ENCODE results near the gene MMRN2. TPM values are rescaled to one million over a fixed set of nuclear protein-coding genes. Genes with fewer than 3 reads are reported as not detected.

MMRN2 gene
- total RNA-seq, 1 experiment from 2014 or later = 1.4 TPM

DNA sequence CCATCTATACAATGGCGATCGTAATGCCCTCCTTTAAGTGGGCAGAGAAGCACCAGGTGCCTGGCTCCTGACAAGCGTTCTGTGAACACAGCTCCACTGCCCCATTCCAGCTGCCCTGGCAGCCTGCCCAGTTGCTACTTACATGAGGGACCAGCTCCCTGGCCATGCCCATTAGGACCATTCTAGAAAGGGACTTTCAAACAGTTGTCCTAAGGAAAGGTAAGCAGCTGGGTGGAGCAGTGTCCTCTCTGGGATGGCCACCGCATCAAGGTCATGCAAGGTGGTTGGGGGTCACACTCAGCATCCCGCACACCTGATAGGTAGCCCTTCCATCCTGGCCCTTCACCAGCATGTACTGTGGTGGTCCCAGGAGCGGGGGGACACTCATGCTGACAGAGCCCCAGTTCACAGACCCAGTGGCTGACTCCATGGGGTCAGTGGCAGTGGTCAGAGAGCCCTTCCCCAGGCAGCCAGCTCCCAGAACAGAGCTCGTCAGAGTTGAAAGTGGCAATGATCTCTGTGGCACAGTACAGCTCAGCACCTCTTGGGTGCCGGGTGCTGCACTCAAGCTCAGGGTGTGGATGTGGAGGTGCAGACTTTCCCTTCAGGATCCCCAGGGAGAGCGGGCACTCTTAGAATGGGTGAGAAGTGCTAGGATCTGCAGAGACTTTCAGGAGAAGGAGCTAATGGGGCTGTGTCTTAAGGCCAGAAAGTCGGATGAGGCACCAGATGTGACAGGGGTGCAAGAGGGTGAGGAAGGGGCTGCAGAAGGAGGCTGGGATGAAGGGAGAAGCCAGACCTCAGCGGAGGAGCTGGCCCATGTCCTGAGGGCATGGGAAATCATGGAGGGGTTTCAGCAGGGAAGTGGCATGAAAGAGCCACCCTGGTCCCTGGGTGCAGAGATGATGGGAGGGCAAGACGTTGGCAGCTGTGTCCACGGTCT, 10.9 kb downstream of the MMRN2 start:
- POLR2A ChIA-PET = interaction anchor here (0.5 to 1.6 kb wide), 2 partner anchors 22 to 133 kb away, joined by 3 read pairs; partner anchors contain the start of gene ADIRF
- CTCF ChIA-PET = interaction anchor here (0.6 to 1.5 kb wide), 6 partner anchors 13 to 587 kb away, joined by 3 to 5 read pairs (median 4); no protein-coding TSS in a partner anchor
- no peak for DNase-seq (ENCODE audit: unreplicated experiment)
- TF ChIP-seq, protein P1, sequence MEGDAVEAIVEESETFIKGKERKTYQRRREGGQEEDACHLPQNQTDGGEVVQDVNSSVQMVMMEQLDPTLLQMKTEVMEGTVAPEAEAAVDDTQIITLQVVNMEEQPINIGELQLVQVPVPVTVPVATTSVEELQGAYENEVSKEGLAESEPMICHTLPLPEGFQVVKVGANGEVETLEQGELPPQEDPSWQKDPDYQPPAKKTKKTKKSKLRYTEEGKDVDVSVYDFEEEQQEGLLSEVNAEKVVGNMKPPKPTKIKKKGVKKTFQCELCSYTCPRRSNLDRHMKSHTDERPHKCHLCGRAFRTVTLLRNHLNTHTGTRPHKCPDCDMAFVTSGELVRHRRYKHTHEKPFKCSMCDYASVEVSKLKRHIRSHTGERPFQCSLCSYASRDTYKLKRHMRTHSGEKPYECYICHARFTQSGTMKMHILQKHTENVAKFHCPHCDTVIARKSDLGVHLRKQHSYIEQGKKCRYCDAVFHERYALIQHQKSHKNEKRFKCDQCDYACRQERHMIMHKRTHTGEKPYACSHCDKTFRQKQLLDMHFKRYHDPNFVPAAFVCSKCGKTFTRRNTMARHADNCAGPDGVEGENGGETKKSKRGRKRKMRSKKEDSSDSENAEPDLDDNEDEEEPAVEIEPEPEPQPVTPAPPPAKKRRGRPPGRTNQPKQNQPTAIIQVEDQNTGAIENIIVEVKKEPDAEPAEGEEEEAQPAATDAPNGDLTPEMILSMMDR (IDR thresholded peaks at IDR 0.05; ENCODE audit: unreplicated experiment) = no peak
- H3K9me3 Mint-ChIP-seq (ENCODE audit: unreplicated experiment) = no peaks in the 10 kb centered on the region
- intact Hi-C loops (cut with micrococcal nuclease) = no loop called here
- H3K4me1 Mint-ChIP-seq (ENCODE audit: insufficient read depth, unreplicated experiment) = no peaks in the 10 kb centered on the region
- no peak overlapping the region for H3K27ac Mint-ChIP-seq (ENCODE audit: low read depth, unreplicated experiment)
- BruUV-seq (replicated peaks) = no TSS peak
- no peaks in the 10 kb centered on the region for H3K27me3 Mint-ChIP-seq (ENCODE audit: insufficient read depth, unreplicated experiment)
- H3K36me3 Mint-ChIP-seq (ENCODE audit: insufficient read depth, unreplicated experiment) = no peaks in the 10 kb centered on the region
- no peak overlapping the region for H3K4me3 Mint-ChIP-seq (ENCODE audit: unreplicated experiment)

DNA sequence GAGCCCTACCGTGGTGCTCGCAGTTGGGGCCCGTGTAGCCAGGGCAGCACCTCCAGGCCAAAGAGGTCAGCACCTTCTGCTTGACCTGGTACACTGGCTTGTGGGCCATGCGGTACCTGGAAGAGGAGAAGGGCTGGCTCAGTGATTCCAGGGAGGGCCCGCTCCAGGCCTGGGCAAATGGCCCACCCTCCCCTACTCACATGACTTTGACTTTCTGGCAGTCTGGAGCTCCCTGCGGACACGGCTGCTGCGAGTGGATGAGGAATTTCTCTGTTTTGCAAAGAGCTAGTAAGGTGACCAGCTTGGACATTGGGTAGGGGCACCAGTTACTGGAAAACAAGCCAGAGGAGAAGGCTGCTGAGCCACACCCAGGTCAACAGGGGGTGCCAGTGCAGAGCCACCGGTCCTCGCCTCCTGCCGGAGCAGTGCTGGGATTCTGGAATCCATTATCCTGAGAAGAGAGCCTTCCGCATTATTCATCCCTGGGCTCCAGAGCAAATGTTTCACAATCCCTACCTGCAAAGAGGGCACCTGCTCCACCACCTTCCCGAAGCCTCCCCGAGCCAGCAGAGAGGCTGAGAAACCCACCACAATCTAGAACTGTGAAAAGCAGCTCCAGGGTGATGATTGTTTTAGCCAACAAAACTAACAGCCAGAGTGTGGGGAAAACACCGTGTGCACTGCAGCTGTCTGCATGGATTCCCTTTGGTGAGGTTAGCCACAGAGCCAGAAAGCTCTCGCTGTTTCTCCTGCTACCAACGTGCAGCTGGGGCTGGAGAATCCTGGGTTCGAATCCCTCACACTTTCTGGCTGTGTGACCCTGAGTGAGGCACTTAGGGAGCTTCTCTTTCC, 11.8 kb downstream of the MMRN2 start:
- Mint-ChIP-seq H3K4me1 (ENCODE audit: insufficient read depth, unreplicated experiment) (no peaks in the 10 kb centered on the region), H3K9me3 (ENCODE audit: unreplicated experiment) (no peaks in the 10 kb centered on the region), H3K4me3 (ENCODE audit: unreplicated experiment) (no peak overlapping the region), H3K36me3 (ENCODE audit: insufficient read depth, unreplicated experiment) (no peaks in the 10 kb centered on the region), H3K27ac (ENCODE audit: low read depth, unreplicated experiment) (no peak overlapping the region), H3K27me3 (ENCODE audit: insufficient read depth, unreplicated experiment) (no peaks in the 10 kb centered on the region)
- DNase-seq (ENCODE audit: unreplicated experiment) = peak; percentile 78
- BruUV-seq (replicated peaks) = no TSS peak
- POLR2A ChIA-PET = interaction anchor here (0.5 to 1.0 kb wide), 3 partner anchors 21 to 134 kb away, joined by 3 read pairs; no protein-coding TSS in a partner anchor
- intact Hi-C loops (cut with micrococcal nuclease) = no loop called here
- TF ChIP-seq, protein P1 (IDR thresholded peaks at IDR 0.05; ENCODE audit: unreplicated experiment) = no peak
- CTCF ChIA-PET = interaction anchor here (0.9 to 1.5 kb wide), 4 partner anchors 14 to 159 kb away, joined by 3 to 5 read pairs (median 4); no protein-coding TSS in a partner anchor

DNA sequence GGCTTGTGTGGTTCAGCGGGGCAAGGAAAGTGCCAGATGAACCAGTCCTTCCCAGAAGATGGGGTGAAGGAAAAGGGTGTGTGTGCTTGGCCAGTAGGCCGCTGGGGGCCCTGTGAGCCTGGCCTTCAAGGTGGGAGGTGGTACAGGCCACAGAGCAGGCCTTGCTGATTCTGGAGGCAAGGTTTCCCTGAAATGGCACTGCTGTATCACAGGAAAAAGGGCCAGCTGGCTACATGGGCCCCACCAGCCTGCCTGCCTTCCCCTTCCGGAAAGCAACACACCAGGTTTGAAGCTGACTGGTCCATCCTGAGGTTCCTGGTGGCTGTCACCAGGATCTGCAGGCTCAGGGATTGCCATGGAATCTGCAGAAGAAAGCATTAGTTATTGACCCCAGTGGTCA, 12.5 kb downstream of the MMRN2 start:
- CTCF ChIA-PET = no interaction called here

More for the DNA sequence above, 12.5 kb downstream of the MMRN2 start:
- TF ChIP-seq, protein P1 (IDR thresholded peaks at IDR 0.05; ENCODE audit: unreplicated experiment) = no peak
- intact Hi-C loops (cut with micrococcal nuclease) = no loop called here
- Mint-ChIP-seq H3K27ac (ENCODE audit: low read depth, unreplicated experiment) (no peak overlapping the region), H3K27me3 (ENCODE audit: insufficient read depth, unreplicated experiment) (no peaks in the 10 kb centered on the region), H3K9me3 (ENCODE audit: unreplicated experiment) (no peaks in the 10 kb centered on the region), H3K4me1 (ENCODE audit: insufficient read depth, unreplicated experiment) (no peaks in the 10 kb centered on the region), H3K4me3 (ENCODE audit: unreplicated experiment) (no peak overlapping the region), H3K36me3 (ENCODE audit: insufficient read depth, unreplicated experiment) (no peaks in the 10 kb centered on the region)
- no peak for DNase-seq (ENCODE audit: unreplicated experiment)
- BruUV-seq (replicated peaks) = no TSS peak
- POLR2A ChIA-PET = interaction anchor here (1.0 to 1.5 kb wide), 2 partner anchors 22 to 24 kb away, joined by 3 to 4 read pairs; partner anchors contain the start of gene ADIRF

Measured in MCF 10A (cell line).